Kidney epithelial cell (primary cell): ENCODE results near the gene EML4. TPM values are rescaled to one million over a fixed set of nuclear protein-coding genes. Genes with fewer than 3 reads are reported as not detected.
A peak's percentile ranks its signal among the peaks of the same experiment; 100 is the strongest.

Experiments
- DNase-seq: peaks from one replicate; pipeline ENCODE4 v3.0.0-alpha.2; 2010; ENCODE audit warnings: low read depth
- H3K27me3 ChIP-seq: 2 replicates; pipeline ENCODE4 v1.6.0; 2011; ENCODE audit warnings: low read length; ENCODE audit not compliant: control insufficient read depth, insufficient read depth
- H3K36me3 ChIP-seq: 2 replicates; pipeline ENCODE4 v1.5.1; 2011; ENCODE audit warnings: low read length; ENCODE audit not compliant: control insufficient read depth, insufficient read depth
- H3K4me3 ChIP-seq: 2 replicates; pipeline ENCODE4 v1.5.1; 2011; ENCODE audit warnings: low read depth, mild to moderate bottlenecking, control low read depth, low read length
- total RNA-seq: library from RNA; depleted of rRNA; stranded (reverse); fragments of >200 nt; gene quantifications from 2 replicates; pipeline ENCODE4 v1.2.3, GENCODE V29; 2015
- TF ChIP-seq, protein P1 (sequence below): IDR thresholded peaks from 2 replicates; pipeline ENCODE4 v1.5.1; 2011; ENCODE audit warnings: mild to moderate bottlenecking, moderate library complexity, low read length, control low read depth, inconsistent platforms; ENCODE audit not compliant: insufficient read depth, poor library complexity, severe bottlenecking

EML4 gene
- total RNA-seq, 1 donor from 2014 or later: 33.8 TPM

DNA sequence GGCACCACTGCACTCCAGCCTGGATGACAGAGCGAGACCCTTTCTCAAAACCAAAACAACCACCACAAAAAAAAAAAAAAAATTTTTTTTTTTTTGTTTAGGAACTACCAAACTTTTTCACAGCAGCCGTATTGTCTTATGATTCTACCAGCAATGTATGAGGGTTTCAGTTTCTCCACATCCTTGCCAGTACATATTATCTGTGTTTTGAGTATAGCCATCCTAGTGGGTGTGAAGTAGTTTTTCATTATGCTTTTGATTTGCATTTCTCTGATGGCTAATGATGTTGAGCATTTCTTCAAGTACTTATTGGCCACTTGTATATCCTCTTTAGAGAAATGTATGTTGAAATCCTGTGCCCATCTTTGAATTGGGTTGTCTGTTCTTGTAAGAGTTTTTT lies 140.2 kb downstream of the EML4 start:
- Histone ChIP-seq H3K27me3 (no peaks in the 10 kb centered on the region), H3K36me3 (no peaks in the 10 kb centered on the region), H3K4me3 (no peak overlapping the region)
- TF ChIP-seq, protein P1, sequence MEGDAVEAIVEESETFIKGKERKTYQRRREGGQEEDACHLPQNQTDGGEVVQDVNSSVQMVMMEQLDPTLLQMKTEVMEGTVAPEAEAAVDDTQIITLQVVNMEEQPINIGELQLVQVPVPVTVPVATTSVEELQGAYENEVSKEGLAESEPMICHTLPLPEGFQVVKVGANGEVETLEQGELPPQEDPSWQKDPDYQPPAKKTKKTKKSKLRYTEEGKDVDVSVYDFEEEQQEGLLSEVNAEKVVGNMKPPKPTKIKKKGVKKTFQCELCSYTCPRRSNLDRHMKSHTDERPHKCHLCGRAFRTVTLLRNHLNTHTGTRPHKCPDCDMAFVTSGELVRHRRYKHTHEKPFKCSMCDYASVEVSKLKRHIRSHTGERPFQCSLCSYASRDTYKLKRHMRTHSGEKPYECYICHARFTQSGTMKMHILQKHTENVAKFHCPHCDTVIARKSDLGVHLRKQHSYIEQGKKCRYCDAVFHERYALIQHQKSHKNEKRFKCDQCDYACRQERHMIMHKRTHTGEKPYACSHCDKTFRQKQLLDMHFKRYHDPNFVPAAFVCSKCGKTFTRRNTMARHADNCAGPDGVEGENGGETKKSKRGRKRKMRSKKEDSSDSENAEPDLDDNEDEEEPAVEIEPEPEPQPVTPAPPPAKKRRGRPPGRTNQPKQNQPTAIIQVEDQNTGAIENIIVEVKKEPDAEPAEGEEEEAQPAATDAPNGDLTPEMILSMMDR: no peak
- DNase-seq: no peak

DNA sequence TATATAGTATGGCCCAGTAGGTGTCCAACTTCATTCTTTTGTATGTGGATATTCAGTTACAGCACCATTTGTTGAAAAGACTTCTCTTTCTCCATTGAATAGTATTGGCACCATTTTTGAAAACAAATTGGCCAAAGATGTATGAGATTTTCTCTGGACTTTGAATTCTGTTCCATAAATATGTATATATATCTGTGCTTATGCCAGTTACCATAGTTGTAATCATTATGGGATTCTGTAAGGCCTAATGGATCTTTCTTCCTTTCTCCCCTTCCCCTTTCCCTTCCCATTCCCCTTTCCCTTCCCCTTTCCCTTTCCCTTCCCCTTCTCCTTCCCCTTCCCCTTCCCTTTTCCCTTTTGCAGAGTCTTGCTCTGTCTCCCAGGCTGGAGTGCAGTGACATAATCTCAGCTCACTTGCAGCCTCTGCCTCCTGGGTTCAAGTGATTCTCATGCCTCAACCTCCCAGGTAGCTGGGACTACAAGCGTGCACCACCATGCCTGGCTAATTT lies 140.9 kb downstream of the EML4 start:
- DNase-seq: no peak
- H3K4me3 ChIP-seq: no peak overlapping the region
- no peaks in the 10 kb centered on the region for H3K27me3 ChIP-seq
- no peaks in the 10 kb centered on the region for H3K36me3 ChIP-seq
- TF ChIP-seq, protein P1: no peak

DNA sequence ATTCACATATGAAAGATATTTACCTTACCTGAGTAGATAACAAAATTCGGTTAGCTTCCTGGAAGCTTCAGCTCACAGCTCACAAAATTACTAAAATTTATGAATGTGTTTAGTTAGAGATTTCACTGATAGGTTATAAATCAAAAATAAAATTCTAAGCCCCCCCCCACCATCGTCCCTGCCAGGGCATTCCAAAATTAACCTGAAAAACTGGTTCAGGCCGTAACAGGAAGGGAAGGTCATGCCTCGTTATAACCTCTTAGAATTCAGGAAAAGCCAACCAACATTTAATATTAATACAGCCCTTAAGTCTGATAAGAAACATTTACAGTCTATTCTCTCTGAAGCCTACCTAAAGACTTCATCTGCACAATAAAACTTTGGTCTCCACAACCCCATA lies 143.0 kb downstream of the EML4 start:
- H3K27me3 ChIP-seq: no peaks in the 10 kb centered on the region
- TF ChIP-seq, protein P1: no peak
- DNase-seq: no peak
- no peaks in the 10 kb centered on the region for H3K36me3 ChIP-seq
- H3K4me3 ChIP-seq: no peak overlapping the region

DNA sequence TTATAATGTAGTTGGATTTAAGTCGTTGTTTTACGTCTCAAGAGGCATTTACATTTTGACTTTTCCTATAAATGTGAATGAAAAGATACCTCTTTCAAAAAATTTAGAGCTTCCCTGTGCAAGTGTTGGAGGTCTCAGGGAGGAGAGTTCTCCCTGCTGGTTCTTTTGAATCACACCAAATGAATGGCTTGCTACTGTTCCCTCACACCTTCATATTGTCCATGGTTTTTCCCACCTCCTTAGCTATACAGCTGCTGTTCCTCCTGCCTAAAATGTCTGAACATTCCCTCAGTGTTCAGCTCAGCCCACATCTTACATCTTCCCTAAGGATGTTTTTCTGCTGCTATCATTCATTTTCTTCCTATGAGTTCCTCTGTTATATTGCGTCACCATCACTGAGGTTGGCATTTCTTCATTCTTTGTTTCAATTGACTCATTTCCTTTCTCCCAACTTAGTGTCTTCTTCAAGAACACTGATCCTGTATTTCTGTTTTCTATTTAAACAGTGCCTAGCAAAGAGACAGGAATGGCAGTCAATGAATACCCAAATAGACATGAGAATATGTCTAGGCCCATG lies 145.8 kb downstream of the EML4 start:
- TF ChIP-seq, protein P1: no peak
- H3K27me3 ChIP-seq: no peaks in the 10 kb centered on the region
- no peak overlapping the region for H3K4me3 ChIP-seq
- H3K36me3 ChIP-seq: peaks cover under 1% of the 10 kb centered on the region
- peak; percentile 61 for DNase-seq

DNA sequence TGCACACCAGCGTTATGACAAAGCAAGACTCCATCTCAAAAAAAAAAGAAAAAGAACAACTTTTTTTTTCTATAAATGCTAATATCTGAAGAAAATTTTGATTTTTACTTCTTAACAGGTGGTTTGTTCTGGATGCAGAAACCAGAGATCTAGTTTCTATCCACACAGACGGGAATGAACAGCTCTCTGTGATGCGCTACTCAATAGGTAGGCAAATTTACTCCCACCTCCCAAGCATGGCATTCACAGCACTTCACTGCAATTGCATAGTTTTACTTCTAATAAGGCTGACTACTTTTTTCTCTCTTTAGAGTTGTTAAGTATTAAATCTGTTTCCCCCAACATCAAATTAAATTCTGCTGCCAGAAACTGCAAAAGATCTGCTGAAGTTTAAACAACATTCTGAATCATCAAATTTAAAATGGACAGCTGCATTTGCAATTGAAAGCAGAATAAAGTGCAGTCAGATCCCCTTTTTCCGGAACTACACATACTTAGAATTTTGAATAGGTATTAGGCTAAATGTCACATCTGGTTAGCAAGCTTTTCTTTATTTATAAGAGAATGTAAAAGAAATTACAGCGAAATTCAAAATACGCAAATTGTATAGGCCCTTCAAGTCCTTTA lies 146.8 kb downstream of the EML4 start:
- no peak overlapping the region for H3K4me3 ChIP-seq
- TF ChIP-seq, protein P1: no peak
- H3K36me3 ChIP-seq: peaks cover 1% of the 10 kb centered on the region
- no peak for DNase-seq
- no peaks in the 10 kb centered on the region for H3K27me3 ChIP-seq
